Measurements from ENCODE around the gene NHLH1. TPM values are rescaled to one million over a fixed set of nuclear protein-coding genes. Genes with fewer than 3 reads are reported as not detected.

Gene NHLH1
- total and polyA plus RNA-seq, 4 donors, result 0.08 TPM; not detected in 3

- WGBS, result 83% methylated on average over 4 of the region's 4 CpGs
- H3K9me3 ChIP-seq (ENCODE audit: control insufficient read depth in 4 of 4, low read length in 3 of 4), result no peaks in the 10 kb centered on the region
- TF ChIP-seq HNF4G (IDR thresholded peaks at IDR 0.05) (no peak), ATF3 (IDR thresholded peaks at IDR 0.05) (no peak), REST (IDR thresholded peaks at IDR 0.05) (no peak)
- no peaks in the 10 kb centered on the region for H3K27me3 ChIP-seq (ENCODE audit: control insufficient read depth in 4 of 4, insufficient read depth in 4 of 4, low read length in 3 of 4)
- H3K36me3 ChIP-seq (ENCODE audit: control insufficient read depth in 4 of 4, insufficient read depth in 3 of 4, low read depth in 1 of 4, low read length in 3 of 4), result peaks cover 3 to 52% (median 49%) of the 10 kb centered on the region in 4 donors
- no peak for DNase-seq (ENCODE audit: low spot score)
- peaks cover 3 to 24% (median 13%) of the 10 kb centered on the region in 4 donors for H3K4me1 ChIP-seq (ENCODE audit: control insufficient read depth in 4 of 4, insufficient read depth in 4 of 4, low read length in 3 of 4)
- no peak overlapping the region for H3K9ac ChIP-seq (ENCODE audit: low read depth in 1 of 2, low read length in 2 of 2)
- no peak overlapping the region for H3K4me3 ChIP-seq (ENCODE audit: low read depth in 1 of 3, low read length in 3 of 3)
- no peak overlapping the region for H3K27ac ChIP-seq (ENCODE audit: low read depth in 1 of 2, low read length in 2 of 2)
Observed at GRCh38 chr1:160338580-160338979, 28.3 kb upstream of the NHLH1 start.

GRCh38 chr1:160340146-160340545 is 26.7 kb upstream of the NHLH1 start:
- Histone ChIP-seq H3K36me3 (ENCODE audit: control insufficient read depth in 4 of 4, insufficient read depth in 3 of 4, low read depth in 1 of 4, low read length in 3 of 4) (peaks cover 1 to 38% (median 34%) of the 10 kb centered on the region in 4 donors), H3K4me3 (ENCODE audit: low read depth in 1 of 3, low read length in 3 of 3) (no peak overlapping the region), H3K9me3 (ENCODE audit: control insufficient read depth in 4 of 4, low read length in 3 of 4) (no peaks in the 10 kb centered on the region), H3K9ac (ENCODE audit: low read depth in 1 of 2, low read length in 2 of 2) (no peak overlapping the region), H3K27me3 (ENCODE audit: control insufficient read depth in 4 of 4, insufficient read depth in 4 of 4, low read length in 3 of 4) (no peaks in the 10 kb centered on the region), H3K4me1 (ENCODE audit: control insufficient read depth in 4 of 4, insufficient read depth in 4 of 4, low read length in 3 of 4) (peaks cover 7 to 32% (median 20%) of the 10 kb centered on the region in 4 donors), H3K27ac (ENCODE audit: low read depth in 1 of 2, low read length in 2 of 2) (peak overlapping the region; percentile 42)
- no peak for TF ChIP-seq RXRA (IDR thresholded peaks at IDR 0.05)
- no peak for TF ChIP-seq YY1 (IDR thresholded peaks at IDR 0.05)
- no peak for TF ChIP-seq TAF1 (conservative IDR thresholded peaks at IDR 0.05)
- no peak for TF ChIP-seq ZBTB33 (IDR thresholded peaks at IDR 0.05)
- TF ChIP-seq GABPA (IDR thresholded peaks at IDR 0.05 in 1 of 2, conservative IDR thresholded peaks at IDR 0.05 in 1 of 2), result no peak
- no peak for TF ChIP-seq JUND (IDR thresholded peaks at IDR 0.05)
- no peak for TF ChIP-seq EGR1 (IDR thresholded peaks at IDR 0.05; ENCODE audit: low read depth in 2 of 2)
- 61% methylated on average over 3 of the region's 3 CpGs for WGBS
- DNase-seq (ENCODE audit: low spot score), result no peak

- DNase-seq (ENCODE audit: low spot score), result no peak
- Histone ChIP-seq H3K27me3 (ENCODE audit: control insufficient read depth in 4 of 4, insufficient read depth in 4 of 4, low read length in 3 of 4) (no peaks in the 10 kb centered on the region), H3K4me3 (ENCODE audit: low read depth in 1 of 3, low read length in 3 of 3) (no peak overlapping the region), H3K27ac (ENCODE audit: low read depth in 1 of 2, low read length in 2 of 2) (peak overlapping the region; percentile 28 to 42), H3K36me3 (ENCODE audit: control insufficient read depth in 4 of 4, insufficient read depth in 3 of 4, low read depth in 1 of 4, low read length in 3 of 4) (peaks cover 3 to 37% (median 33%) of the 10 kb centered on the region in 4 donors), H3K9ac (ENCODE audit: low read depth in 1 of 2, low read length in 2 of 2) (peak overlapping the region in 1 of 2 donors; percentile 53), H3K4me1 (ENCODE audit: control insufficient read depth in 4 of 4, insufficient read depth in 4 of 4, low read length in 3 of 4) (peaks cover 7 to 32% (median 20%) of the 10 kb centered on the region in 4 donors), H3K9me3 (ENCODE audit: control insufficient read depth in 4 of 4, low read length in 3 of 4) (no peaks in the 10 kb centered on the region)
- TF ChIP-seq NR2F2 (IDR thresholded peaks at IDR 0.05) (no peak), ZBTB33 (IDR thresholded peaks at IDR 0.05) (no peak), RAD21 (IDR thresholded peaks at IDR 0.05) (no peak), JUND (IDR thresholded peaks at IDR 0.05) (no peak), FOXA2 (IDR thresholded peaks at IDR 0.05) (no peak), YY1 (IDR thresholded peaks at IDR 0.05) (no peak), CTCF (IDR thresholded peaks at IDR 0.05; ENCODE audit: low read depth, low read length, missing input control) (no peak), TAF1 (conservative IDR thresholded peaks at IDR 0.05) (no peak), MAX (IDR thresholded peaks at IDR 0.05) (no peak), GABPA (IDR thresholded peaks at IDR 0.05 in 1 of 2, conservative IDR thresholded peaks at IDR 0.05 in 1 of 2) (no peak), FOXA1 (IDR thresholded peaks at IDR 0.05) (no peak), HNF4A (conservative IDR thresholded peaks at IDR 0.05) (no peak), RXRA (IDR thresholded peaks at IDR 0.05) (no peak)
- WGBS, result 49% methylated on average over 2 of the region's 2 CpGs
Observed at GRCh38 chr1:160340866-160341265, 26.0 kb upstream of the NHLH1 start.

Data from liver (tissue), 9 donors.